OCI-LY3 (cell line): ENCODE data around the gene TREM1.
"Not testable (repeated sequence)": the region's sequence is repeated elsewhere in the genome, so short reads cannot be mapped to it uniquely, and the experiment has no call there.

Experiments used
- EZH2phosphoT487 ChIP-seq: fragments of 200-600 bp; shearing (Covaris generic); IDR thresholded peaks from 2 replicates; pipeline ENCODE4 v1.6.1; 2018; ENCODE audit warnings: antibody characterized with exemption, mixed run types, low read depth
- TF ChIP-seq, protein P1 (sequence below): fragments of 200-600, 300-600 bp; sonication (generic); IDR thresholded peaks from 2 replicates; pipeline ENCODE4 v1.5.1; 2014; ENCODE audit warnings: antibody characterized with exemption, low read length, low read depth

DNA sequence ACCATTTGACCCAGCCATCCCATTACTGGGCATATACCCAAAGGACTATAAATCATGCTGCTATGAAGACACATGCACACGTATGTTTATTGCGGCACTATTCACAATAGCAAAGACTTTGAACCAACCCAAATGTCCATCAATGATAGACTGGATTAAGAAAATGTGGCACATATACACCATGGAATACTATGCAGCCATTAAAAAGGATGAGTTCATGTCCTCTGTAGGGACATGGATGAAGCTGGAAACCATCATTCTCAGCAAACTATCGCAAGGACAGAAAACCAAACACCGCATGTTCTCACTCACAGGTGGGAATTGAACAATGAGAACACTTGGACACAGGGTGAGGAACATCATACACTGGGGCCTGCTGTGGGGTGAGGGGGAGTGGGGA lies 40.0 kb downstream of the TREM1 start:
- TF ChIP-seq, protein P1, sequence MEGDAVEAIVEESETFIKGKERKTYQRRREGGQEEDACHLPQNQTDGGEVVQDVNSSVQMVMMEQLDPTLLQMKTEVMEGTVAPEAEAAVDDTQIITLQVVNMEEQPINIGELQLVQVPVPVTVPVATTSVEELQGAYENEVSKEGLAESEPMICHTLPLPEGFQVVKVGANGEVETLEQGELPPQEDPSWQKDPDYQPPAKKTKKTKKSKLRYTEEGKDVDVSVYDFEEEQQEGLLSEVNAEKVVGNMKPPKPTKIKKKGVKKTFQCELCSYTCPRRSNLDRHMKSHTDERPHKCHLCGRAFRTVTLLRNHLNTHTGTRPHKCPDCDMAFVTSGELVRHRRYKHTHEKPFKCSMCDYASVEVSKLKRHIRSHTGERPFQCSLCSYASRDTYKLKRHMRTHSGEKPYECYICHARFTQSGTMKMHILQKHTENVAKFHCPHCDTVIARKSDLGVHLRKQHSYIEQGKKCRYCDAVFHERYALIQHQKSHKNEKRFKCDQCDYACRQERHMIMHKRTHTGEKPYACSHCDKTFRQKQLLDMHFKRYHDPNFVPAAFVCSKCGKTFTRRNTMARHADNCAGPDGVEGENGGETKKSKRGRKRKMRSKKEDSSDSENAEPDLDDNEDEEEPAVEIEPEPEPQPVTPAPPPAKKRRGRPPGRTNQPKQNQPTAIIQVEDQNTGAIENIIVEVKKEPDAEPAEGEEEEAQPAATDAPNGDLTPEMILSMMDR, result not testable (repeated sequence)
- TF ChIP-seq EZH2phosphoT487, result not testable (repeated sequence)
